Midbrain (tissue), 1 donor: ENCODE measurements around the gene MYEOV.

Experiments
- DNase-seq: peaks from one replicate; lab custom pipeline; 2025; lab: John Stamatoyannopoulos, UW

The MYEOV gene

DNA sequence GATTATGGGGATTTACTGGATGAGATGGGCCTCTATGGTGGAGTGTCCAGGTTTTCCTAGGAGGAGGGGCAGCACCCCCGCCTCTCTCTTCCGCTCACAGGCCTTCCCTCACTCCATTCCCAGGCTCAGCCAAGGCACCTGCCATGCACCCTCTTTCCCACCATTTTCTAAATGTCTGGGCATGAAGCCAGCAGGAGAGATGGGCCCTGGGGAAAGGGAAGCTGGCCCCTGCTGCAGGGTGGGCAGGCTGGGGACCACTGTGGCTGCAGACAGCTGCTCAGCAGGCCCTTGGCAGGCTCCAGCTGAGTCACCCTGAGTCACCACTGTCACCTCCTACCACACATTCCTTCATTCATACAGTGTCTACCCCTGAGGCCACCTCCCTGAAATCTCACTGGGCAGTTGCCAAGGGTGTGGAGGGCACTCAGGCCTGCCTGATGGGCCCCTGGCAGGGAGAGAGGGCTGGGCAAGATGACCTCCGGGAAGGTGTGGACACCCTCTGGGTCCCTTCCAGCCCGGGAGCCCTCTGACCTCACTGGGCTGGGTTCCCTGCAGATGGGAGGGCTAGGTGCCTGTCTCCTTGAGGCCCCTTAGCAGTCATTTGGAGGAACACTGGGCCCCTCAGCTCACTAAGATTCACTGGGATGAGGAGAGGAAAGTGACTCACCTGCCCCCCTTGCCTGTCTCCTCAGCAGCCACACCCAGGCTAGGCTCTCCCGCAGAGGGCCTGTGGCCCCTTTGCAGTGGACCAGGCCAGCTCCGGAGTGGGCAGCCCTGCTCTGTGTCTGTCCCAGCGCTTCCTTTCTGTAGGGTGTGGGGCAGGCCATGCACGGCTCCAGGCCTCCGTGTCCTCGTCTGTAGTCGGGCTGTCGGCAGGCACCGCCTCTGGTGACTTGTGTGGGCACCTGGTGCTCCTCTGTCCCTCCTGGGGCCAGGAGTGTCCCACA lies 7.8 kb downstream of the MYEOV start:
- DNase-seq = no peak

DNA sequence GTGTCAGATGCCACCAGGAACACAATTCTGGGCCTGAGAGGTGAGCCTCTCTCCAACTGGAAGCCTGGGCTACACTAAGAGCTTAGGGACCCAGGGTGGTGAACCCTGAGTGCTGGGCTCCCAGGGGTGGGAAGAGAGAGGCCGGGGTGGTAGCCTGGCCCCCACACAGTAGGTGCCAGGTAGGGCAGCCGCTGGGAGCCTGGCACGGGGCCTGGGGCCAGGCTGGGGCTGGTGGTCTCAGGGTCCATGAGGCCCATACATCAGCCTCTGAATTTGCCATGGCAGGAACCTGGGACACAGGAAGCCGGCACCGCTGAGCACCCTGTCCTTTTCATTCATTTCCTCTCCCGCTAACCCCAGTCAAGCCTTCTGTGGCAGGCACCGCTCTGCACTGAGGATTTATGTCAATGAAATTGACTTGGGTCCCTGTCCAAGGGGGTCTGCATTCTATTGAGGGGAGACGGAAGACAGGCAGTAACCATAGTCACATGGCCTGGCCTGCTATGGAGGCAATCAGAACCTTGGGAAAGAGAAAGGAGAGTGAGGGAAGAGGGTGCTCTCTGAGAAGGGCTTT lies 8.6 kb downstream of the MYEOV start:
- DNase-seq = no peak

DNA sequence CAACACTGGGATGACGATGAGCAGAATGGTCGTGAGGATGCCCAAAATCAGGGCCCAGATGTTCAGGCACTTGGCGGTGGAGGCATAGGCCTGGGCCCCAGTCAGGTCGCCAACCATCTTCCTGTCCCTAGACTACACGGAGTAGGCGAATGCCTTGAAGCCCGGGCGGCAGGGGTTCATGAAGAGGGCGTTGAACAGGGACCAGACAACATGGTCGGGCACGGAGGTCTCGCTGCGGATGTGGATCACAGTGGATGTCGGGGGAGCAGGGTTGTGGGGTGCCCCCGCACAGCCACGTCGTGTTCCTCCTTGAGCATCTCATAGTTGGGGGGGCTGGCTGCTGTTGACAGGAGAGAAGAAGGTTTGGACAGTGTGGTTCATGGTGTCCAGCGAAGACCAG lies 9.5 kb downstream of the MYEOV start:
- DNase-seq = no peak

DNA sequence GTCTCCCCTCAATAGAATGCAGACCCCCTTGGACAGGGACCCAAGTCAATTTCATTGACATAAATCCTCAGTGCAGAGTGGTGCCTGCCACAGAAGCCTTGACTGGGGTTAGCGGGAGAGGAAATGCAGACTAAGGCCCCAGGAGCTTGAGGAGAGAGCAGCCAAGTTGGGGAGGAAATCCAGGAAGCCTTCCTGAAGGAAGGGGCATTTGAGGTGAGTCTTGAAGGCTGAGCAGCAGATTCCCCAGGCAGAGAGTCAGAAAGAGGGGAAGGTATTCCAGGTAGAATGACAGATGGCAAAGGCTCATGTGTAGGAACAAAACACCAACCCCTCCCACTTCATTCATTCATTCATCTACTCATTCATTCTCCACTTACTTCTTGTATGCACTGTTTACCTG lies 10.3 kb downstream of the MYEOV start:
- no peak for DNase-seq

DNA sequence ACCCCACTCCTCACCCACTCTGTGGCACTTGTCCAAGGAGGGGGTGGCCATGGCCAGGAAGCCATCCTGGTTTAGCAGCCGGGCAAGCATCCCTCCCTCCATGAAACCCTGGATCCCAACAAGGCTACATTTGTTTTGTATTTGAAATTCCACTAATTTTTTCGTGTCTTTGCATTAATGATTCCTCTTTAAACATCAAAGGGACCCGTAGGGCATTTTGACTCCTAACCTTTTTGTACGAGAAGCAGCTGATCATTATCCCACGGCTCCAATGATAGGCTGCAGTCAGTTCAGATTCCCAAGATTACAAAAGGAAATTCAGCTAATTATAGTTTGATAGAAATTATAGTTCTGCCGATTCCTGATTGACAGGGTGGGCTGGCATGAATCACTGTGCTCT lies 10.7 kb downstream of the MYEOV start:
- no peak for DNase-seq

DNA sequence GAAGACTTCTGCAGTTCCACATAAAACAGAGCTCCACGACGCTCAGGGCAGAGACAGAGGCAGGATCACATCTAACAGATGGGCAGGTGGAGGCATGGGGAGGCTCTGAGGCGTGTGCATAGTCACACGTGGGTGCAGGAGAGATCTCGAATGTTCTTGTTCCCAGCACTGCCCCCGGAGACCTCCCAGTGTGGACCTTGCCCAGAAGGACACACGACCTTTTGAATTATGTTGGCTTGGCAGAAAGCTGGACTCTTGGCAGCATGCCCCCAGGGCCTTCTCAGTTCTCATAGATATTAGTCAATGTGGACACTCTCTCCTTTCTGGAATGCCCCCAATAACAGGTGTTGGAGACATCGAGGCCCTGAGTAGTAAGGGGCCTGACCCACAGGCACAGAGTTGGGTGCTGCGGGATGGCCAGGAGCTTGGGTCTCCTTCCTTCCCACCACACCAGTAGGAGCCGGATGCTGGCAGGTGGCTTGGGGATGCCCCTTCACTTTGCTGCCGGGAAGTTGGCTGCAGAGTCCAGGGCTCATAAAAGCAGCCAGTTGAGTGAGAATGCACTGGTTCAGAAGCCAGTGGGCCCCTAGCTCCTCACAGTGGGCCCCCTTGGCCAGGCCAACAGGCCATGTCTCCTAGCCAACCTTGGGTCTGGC lies 12.1 kb downstream of the MYEOV start:
- no peak for DNase-seq

DNA sequence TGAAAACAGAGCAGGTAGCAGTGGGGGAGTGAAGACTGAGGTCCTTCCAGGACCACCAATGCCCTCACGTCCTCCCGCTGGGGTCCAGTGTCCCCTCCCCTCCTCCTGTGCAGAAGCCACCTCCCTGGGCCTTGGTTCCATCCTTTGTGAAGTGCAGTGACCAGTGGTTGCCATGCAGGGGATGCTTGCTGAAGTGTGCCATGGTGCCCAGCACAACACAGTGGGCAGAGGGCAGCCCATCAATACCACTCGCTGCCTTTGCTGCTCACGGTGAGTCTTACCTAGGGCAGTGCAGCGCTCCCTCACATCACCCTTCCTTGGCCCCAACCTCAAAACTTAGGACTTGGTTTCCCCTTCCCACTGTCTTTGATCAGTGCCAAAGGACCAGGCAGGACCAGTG lies 12.9 kb downstream of the MYEOV start:
- no peak for DNase-seq

DNA sequence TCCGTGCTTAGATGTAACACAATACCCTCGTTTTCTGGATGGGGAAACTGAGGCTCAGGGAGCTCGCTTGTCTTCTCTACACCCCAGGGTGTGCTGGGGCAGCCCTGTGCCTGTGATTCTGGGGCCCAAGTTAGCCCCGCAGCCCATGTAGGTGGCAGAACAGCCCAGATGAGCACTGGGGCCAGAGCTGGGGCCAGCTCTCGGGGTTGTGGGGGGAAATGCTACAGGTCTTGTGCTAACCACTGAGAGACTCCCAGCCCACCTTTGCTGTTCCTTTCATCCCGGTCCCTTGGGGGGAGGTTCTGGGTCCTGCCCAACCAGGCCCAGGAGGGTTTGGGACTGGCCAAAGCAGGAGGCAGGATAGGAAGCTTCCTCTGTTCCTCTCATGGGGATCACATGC lies 13.5 kb downstream of the MYEOV start:
- DNase-seq = no peak

DNA sequence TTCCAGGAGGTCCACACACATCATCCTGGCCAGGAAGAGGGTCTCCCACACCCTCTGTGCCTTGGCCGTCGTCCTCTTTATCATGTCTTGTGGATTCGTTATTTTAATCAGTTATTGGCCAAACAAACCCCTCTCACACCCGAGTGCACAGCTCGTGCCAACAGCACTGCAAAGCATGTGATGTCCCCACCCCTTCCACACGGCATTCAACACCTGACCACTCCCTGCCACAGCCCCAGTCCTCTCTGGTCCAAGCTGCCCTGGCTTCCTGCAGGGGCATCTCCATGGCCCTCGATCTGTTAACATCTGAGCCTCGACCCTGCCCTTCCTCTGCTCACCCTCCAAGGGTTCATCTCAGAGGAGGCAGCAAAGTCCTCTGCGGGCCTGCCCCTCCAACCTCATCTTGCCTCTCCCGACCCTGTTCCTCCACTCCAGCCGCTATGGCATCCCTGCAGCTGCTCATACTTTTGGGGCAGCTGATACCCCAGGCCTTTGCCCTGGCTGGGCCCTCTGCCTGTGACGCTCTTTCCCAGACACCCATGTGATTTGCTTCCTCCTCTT lies 14.0 kb downstream of the MYEOV start:
- DNase-seq = no peak

DNA sequence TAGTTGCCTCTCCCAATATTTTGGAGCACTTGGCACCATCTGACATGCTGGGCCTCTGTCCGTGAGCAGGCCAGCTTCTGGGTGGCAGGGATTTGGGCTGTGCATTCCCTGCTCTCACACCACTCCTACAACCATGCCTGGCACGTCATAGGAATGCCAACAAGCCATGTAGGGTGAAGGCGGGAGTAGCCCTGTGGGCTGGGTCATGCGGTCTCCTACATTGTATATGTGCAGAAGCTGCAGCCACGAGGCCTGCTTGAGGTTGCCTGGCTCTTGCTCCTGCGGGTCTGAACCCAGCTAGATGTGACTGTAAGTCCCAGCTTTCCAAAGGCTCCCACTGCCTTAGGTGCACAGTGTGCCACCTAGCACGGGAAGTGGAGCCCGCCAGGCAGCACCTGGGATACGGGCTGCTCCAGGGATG lies 14.5 kb downstream of the MYEOV start:
- no peak for DNase-seq

DNA sequence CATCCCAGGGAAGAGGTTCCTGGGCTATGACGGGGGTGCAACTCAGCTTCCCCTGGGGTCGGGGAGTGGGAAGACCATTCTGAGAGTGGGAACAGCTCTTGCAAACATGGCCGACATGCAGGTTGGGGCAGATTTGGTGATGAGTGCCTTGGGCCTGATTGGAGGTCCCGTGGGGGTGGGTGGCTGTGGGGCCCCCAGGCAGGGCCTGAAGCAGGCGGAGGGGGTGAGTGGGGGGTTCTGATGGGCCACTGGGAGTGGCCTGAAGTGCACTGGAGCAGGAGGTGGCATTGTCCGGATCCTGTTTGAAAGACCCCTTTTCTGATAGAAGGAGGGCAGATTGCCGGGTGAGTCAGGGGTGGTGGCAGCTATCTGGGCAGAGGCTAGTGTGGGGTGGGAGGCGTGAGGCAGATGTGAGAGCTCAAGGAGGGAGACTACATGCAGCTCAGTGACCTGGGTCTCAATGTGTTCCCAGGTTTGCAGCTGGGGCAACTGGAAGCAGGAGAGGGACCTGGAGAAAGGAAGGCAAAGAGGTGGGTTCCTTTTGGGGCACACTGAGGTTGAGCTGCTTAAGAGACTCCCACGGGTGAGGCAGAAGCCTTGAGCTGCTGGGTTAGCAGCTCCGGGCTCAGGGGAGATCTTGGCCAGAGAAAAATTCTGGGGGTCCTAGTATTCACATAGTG lies 15.1 kb downstream of the MYEOV start:
- DNase-seq = no peak

DNA sequence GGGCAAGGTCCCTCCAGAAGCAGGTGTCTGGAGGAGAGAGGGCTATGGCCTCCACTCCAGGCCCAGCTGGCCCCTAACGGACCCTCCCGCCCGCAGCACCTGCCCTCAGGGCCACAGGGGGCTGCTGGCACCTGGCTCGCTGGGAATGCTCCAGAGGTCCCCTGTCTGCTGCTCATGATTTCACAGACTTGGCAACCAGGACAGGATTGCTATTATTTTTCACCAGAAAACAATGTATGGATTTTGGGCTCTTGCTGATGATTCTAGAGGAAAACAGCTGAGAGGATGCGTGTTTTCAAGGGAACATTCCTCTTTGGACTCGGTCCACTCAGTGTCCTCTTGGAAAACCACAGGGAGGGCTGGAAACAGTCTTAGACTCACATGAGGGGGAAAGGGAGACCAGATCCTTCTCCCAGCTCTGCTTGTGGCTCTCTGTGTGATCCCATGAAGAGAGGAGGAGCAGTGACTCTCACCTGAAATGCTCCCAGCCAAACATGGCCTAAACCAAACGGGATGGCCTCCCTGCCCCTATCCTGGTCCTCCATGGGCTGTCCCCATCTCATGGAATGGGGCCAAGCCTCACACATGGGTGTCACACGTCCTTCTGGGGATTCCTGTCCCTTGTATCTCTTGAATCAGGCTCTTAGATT lies 15.8 kb downstream of the MYEOV start:
- no peak for DNase-seq

DNA sequence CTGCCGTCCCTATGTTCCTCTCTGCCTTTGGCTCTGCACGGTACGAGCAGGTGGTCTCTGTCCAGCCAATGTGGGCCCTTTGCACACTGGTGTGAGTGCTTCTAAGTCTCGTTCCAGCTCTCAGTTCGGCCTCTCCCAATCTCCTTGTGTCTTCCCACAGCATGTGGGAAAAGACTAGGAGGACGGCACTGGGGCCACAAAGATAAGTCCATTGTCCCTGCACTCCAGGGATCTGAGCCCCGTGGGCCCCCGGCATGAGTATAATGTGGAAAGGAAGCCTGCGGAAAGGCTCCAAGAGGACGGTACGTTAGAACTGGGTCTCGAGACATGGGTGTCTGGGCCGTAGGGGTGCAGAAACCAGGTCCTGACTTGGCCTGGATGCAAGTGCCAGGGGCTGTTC lies 16.4 kb downstream of the MYEOV start:
- no peak for DNase-seq

DNA sequence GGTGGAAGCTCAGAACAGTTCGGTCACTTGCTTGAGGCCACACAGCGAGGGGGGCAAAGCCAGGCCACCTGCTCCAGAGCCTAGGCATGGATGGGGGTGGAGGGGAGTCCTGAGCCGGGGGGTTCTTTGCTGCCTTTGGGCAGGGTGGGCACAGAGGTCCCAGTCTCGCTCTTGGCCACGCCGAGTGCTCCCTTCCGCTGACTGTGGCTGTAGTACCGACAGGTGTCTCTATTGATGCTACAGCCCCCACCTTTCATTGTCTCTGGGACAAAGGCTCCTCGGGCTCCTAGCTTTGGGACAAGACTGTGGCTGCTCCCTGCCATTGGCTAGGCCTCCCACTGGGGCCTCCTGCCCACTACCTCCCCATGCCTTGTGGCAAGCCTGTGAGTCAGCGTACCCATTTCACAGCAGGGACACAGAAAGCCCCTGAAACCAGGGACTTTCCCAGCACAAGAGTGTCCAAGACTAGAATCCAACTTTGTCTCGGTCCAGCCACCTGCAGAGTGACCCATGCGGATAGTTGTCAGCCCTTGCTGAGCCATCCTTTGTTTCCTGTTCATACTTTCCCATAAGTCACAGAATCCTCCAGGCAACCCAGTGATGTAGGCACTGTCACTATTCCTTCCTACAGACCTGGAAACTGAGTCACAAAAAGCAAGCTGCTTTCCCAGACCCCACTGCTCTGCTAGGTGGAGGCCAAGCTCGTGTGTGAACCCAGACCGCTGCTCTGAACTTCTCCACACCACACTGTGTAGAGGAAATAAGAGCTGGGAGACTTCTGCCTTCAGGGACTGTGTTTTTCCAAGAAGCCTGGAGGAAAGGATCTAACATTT lies 17.2 kb downstream of the MYEOV start:
- DNase-seq = no peak

DNA sequence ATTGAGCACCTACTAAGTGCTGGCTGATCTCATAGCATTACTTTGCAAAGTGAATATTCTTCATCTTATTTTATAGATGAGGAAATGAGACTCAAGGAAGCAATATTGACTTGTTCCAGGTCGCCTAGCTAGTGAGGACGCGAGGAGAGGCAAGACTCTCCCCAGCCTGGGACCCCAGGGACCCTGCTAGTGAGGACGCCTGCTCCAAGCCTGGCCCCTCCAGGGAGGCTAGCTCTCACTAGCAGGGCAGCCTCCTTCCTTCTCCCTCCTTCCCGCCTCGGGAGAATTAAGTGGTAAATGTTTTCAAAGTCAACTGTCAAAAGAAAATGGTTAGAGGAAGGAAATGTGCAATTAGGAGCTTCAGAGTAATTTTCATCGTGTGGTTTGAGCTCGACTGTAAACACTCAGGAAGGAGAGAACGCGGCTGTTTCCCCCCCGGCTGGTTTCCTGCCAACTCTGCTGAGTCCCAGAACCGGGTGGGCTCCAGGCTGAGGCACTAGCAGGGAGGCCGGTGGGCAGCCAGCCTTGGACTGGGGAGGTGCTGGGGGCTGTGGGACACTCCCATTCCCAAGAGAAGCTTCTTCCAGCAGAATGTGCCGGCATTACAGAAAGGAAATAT lies 17.9 kb downstream of the MYEOV start:
- DNase-seq = no peak

DNA sequence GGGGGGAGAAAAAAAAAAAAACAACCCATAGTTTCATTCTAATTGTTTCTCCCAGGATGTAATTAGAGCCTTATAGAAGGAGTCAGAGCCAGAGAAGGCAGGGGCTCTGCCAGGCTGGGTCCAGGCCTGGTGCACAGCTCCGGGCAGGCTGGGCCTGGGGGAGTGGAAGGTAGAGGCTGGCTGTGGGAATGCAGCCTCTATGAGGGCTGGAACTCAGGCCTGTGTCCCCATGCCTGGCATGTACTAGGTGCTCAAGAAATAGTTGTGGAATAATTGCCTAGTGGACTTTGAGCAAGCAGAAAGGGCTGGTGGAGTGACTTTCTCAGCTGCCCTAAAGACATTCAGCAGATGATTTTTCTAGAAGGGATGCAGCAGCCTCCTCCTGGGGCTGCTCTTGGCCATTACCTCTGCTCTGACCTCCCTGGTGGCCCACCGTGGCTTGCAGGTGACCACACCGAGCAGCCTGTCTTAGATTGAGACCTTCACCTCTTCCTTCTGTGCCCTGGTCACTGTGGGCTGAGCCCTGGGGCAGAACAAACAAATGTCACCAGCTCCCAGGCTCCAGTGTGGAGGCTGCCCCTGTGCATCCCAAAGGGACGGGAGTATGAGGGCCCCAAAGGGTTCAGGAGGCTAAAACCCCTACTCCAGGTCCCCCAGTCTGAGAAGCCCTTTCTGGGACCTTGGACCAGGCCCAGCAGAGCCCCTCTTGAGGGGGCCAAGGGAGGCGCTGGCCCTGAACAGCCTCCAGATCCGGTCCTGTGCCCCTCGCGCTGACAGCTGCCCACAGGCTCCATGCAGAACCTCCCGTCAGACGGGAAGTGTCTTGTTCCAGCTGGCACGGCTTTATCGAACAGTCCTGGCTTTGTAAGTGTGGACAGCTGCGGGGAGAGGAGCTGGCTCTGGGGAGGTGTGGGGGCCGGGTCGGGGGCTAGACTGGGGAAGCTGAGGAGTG lies 18.8 kb downstream of the MYEOV start:
- DNase-seq = no peak

DNA sequence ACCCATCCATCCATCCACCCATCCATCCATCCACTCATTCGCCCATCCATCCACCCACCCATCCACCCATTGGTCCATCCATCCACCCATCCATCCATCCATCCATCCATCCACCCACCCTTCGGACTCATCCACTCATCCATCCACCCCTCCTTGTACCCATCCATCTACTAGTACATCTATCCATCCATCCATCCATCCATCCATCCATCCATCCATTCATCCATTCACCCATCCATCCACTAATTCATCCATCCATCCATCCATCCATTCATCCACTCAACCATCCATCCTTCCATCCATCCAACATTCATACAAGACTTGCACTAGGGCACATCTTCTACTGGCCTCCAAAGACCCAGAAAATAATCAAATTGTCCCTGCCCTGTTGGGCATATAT lies 20.0 kb downstream of the MYEOV start:
- DNase-seq = no peak

DNA sequence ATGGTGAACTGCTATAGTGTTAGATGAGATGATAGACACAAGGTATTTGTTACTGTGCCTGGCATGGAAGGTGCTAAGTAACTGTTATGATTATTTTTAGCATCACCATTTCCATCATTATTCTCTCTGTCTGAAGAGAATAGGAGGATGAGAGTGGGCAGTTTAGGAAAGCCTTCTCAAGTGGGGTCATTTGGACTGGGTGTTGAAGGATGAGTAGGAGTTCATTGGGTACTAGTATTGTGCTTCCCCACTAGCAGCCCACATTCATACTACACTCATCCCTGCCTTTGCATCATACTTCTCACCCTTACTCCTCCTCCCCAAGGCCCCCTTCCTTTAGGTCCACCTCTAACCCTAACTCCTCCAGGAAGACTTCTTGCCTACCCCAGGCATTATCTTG lies 20.6 kb downstream of the MYEOV start:
- DNase-seq = no peak

DNA sequence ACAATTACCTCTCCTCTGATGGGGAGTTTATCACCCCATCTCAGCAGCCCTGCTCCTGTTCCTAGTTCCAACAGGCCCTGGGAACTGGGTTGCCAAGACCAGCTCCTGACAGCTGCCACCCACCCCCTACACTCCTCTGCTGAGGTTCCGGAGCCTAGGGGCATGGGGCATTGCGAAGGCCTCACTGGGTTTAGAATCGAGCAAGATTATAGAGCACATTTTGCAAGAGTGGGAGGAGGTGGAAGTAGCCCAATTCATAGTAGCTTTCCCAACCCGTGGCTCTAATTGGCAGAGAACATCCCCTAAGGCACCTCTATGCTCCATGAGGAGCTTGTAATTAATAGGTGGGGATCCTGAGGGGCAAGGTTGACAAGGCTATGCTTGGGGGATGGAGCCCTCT lies 23.0 kb downstream of the MYEOV start:
- no peak for DNase-seq
